HCEC 1CT (cell line): Measurements from ENCODE around the gene ANXA4.
A peak's percentile ranks its signal among the peaks of the same experiment; 100 is the strongest.
"Not testable (repeated sequence)": the region's sequence is repeated elsewhere in the genome, so short reads cannot be mapped to it uniquely, and the experiment has no call there.

Source experiments
- DNase-seq: peaks from one replicate; pipeline ENCODE4 v3.0.0-alpha.2; 2017

The ANXA4 gene

GRCh38 chr2:69811591-69811990, 69.7 kb downstream of the ANXA4 start:
- DNase-seq, result no peak

- DNase-seq, result no peak
Measured at GRCh38 chr2:69815717-69816116, 73.8 kb downstream of the ANXA4 start.

- DNase-seq, result peak; percentile 84
Measured at GRCh38 chr2:69816923-69817542, 75.1 kb downstream of the ANXA4 start.

- peak; percentile 9 for DNase-seq
Measured at GRCh38 chr2:69817729-69818501, 76.0 kb downstream of the ANXA4 start.

- no peak for DNase-seq
Measured at GRCh38 chr2:69827796-69828540, 86.0 kb downstream of the ANXA4 start.

- DNase-seq, result no peak
Measured at GRCh38 chr2:69828938-69829255, 87.0 kb downstream of the ANXA4 start.

GRCh38 chr2:69829256-69830044, 87.5 kb downstream of the ANXA4 start, which contains the start of gene GMCL1:
Gene GMCL1 (plus strand): TSS chr2:69829660. CDS start chr2:69829893, 233 bp downstream.
- DNase-seq, result peak; percentile 95

- DNase-seq, result peak; percentile 22
Measured at GRCh38 chr2:69830045-69830905, 88.3 kb downstream of the ANXA4 start.

- DNase-seq, result not testable (repeated sequence)
Measured at GRCh38 chr2:69830906-69831241, 88.9 kb downstream of the ANXA4 start.

- DNase-seq, result no peak
Measured at GRCh38 chr2:69831354-69831905, 89.5 kb downstream of the ANXA4 start.

- no peak for DNase-seq
Measured at GRCh38 chr2:69833752-69834151, 91.8 kb downstream of the ANXA4 start.

- DNase-seq, result no peak
Measured at GRCh38 chr2:69835666-69836065, 93.7 kb downstream of the ANXA4 start.

GRCh38 chr2:69836316-69836715, 94.4 kb downstream of the ANXA4 start:
- no peak for DNase-seq

- DNase-seq, result no peak
Measured at GRCh38 chr2:69837533-69837932, 95.6 kb downstream of the ANXA4 start.

GRCh38 chr2:69843993-69844392, 102.1 kb downstream of the ANXA4 start:
- DNase-seq, result no peak

- DNase-seq, result no peak
Measured at GRCh38 chr2:69844560-69844959, 102.6 kb downstream of the ANXA4 start.

- DNase-seq, result no peak
Measured at GRCh38 chr2:69846182-69847067, 104.5 kb downstream of the ANXA4 start.

GRCh38 chr2:69847068-69847828, 105.3 kb downstream of the ANXA4 start:
- DNase-seq, result no peak

- DNase-seq, result no peak
Measured at GRCh38 chr2:69848186-69848790, 106.4 kb downstream of the ANXA4 start.

GRCh38 chr2:69858261-69858660, 116.3 kb downstream of the ANXA4 start:
- no peak for DNase-seq
